ENCODE data around the gene ABTB2. TPM values are rescaled to one million over a fixed set of nuclear protein-coding genes. Genes with fewer than 3 reads are reported as not detected.

ABTB2 gene
- total and polyA plus RNA-seq, 2 experiments from 2014 or later, result 2.6 to 12.1 TPM

DNA sequence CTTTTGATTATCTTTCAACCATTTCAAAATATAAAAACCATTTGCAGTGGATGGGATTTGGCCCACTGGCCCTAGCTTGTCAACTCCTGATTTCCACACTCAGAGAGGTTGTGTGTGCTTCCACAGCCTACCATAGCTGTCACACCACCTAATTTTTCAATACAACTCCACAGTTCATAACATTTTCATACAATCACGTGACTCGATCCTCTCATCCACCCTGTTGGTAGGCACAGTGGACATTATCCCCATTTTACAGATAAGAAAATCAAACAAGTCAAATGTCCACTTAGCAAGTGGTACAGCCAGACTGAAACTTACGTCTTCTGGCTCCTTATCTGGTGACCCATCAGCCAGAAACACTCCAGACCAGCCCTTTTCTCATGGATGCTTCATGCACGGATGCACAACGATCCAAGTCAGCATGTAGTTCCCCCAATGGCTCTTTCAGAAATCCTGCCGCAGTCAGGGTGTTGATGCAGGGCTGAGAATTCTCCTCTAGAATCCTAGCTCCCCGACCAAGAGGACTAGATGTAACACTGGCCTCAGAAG is 88.0 kb downstream of the ABTB2 start:
- no peak overlapping the region for H3K27ac ChIP-seq (ENCODE audit: low read depth)

More for the DNA sequence above, 88.0 kb downstream of the ABTB2 start:
- Histone ChIP-seq H2AFZ (no peak overlapping the region), H3K4me2 (no peak overlapping the region), H3K4me1 (ENCODE audit: insufficient read depth) (peaks cover 8% of the 10 kb centered on the region; the same call in 1 of the 2 replicates), H3K79me2 (replicated peaks; ENCODE audit: insufficient read depth) (0 out of 2 replicates have a peak, but pooled peaks cover 2% of the 10 kb centered on the region), H4K20me1 (replicated peaks; ENCODE audit: insufficient read depth) (no peaks in the 10 kb centered on the region), H3K9me2 (ENCODE audit: insufficient read depth) (no peaks in the 10 kb centered on the region), H3F3A (replicated peaks; ENCODE audit: low read depth) (no peaks in the 10 kb centered on the region), H3K36me3 (ENCODE audit: insufficient read depth) (no peaks in the 10 kb centered on the region), H3K27me3 (ENCODE audit: insufficient read depth) (no peaks in the 10 kb centered on the region), H3K4me3 (no peak overlapping the region)
- Mint-ChIP-seq H3K9me3 (no peaks in the 10 kb centered on the region), H3K27ac (no peak overlapping the region), H3K27me3 (ENCODE audit: insufficient read depth, low read depth, poor library complexity) (peaks cover 14% of the 10 kb centered on the region), H3K36me3 (ENCODE audit: low read depth) (no peaks in the 10 kb centered on the region), H3K4me1 (peaks cover 25% of the 10 kb centered on the region), H3K4me3 (no peak overlapping the region)
- ATAC-seq (no peak), DNase-seq (ENCODE audit: low spot score) (no peak)
- TF ChIP-seq, protein P1, sequence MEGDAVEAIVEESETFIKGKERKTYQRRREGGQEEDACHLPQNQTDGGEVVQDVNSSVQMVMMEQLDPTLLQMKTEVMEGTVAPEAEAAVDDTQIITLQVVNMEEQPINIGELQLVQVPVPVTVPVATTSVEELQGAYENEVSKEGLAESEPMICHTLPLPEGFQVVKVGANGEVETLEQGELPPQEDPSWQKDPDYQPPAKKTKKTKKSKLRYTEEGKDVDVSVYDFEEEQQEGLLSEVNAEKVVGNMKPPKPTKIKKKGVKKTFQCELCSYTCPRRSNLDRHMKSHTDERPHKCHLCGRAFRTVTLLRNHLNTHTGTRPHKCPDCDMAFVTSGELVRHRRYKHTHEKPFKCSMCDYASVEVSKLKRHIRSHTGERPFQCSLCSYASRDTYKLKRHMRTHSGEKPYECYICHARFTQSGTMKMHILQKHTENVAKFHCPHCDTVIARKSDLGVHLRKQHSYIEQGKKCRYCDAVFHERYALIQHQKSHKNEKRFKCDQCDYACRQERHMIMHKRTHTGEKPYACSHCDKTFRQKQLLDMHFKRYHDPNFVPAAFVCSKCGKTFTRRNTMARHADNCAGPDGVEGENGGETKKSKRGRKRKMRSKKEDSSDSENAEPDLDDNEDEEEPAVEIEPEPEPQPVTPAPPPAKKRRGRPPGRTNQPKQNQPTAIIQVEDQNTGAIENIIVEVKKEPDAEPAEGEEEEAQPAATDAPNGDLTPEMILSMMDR (conservative IDR thresholded peaks at IDR 0.05; ENCODE audit: low read depth in 2 of 2), result no peak
- TF ChIP-seq EZH2 (IDR thresholded peaks at IDR 0.05; ENCODE audit: low read depth, unreplicated experiment) (no peak), EZH2phosphoT487 (IDR thresholded peaks at IDR 0.05; ENCODE audit: unreplicated experiment) (no peak), ZNF462 (CRISPR knock-in tag; IDR thresholded peaks at IDR 0.05) (no peak), JUNB (IDR thresholded peaks at IDR 0.05; ENCODE audit: unreplicated experiment) (no peak), STAT1 (IDR thresholded peaks at IDR 0.05; ENCODE audit: unreplicated experiment) (no peak), ZNF331 (CRISPR knock-in tag; IDR thresholded peaks at IDR 0.05; ENCODE audit: low read depth) (no peak), NANOG (IDR thresholded peaks at IDR 0.05; ENCODE audit: borderline replicate concordance) (no peak), POLR2AphosphoS5 (IDR thresholded peaks at IDR 0.05; ENCODE audit: low read depth) (no peak), CREB1 (CRISPR knock-in tag; IDR thresholded peaks at IDR 0.05; ENCODE audit: low read depth) (no peak), ZNF114 (CRISPR knock-in tag; IDR thresholded peaks at IDR 0.05) (no peak)
- TF ChIP-seq, protein P2, sequence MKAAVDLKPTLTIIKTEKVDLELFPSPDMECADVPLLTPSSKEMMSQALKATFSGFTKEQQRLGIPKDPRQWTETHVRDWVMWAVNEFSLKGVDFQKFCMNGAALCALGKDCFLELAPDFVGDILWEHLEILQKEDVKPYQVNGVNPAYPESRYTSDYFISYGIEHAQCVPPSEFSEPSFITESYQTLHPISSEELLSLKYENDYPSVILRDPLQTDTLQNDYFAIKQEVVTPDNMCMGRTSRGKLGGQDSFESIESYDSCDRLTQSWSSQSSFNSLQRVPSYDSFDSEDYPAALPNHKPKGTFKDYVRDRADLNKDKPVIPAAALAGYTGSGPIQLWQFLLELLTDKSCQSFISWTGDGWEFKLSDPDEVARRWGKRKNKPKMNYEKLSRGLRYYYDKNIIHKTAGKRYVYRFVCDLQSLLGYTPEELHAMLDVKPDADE (IDR thresholded peaks at IDR 0.05), result no peak
- TF ChIP-seq, protein P3, sequence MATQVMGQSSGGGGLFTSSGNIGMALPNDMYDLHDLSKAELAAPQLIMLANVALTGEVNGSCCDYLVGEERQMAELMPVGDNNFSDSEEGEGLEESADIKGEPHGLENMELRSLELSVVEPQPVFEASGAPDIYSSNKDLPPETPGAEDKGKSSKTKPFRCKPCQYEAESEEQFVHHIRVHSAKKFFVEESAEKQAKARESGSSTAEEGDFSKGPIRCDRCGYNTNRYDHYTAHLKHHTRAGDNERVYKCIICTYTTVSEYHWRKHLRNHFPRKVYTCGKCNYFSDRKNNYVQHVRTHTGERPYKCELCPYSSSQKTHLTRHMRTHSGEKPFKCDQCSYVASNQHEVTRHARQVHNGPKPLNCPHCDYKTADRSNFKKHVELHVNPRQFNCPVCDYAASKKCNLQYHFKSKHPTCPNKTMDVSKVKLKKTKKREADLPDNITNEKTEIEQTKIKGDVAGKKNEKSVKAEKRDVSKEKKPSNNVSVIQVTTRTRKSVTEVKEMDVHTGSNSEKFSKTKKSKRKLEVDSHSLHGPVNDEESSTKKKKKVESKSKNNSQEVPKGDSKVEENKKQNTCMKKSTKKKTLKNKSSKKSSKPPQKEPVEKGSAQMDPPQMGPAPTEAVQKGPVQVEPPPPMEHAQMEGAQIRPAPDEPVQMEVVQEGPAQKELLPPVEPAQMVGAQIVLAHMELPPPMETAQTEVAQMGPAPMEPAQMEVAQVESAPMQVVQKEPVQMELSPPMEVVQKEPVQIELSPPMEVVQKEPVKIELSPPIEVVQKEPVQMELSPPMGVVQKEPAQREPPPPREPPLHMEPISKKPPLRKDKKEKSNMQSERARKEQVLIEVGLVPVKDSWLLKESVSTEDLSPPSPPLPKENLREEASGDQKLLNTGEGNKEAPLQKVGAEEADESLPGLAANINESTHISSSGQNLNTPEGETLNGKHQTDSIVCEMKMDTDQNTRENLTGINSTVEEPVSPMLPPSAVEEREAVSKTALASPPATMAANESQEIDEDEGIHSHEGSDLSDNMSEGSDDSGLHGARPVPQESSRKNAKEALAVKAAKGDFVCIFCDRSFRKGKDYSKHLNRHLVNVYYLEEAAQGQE (IDR thresholded peaks at IDR 0.05; ENCODE audit: unreplicated experiment), result no peak

Data from GM23338 (cell line).